A549 (cell line): ENCODE measurements around the gene PDE8B. TPM values are rescaled to one million over a fixed set of nuclear protein-coding genes. Genes with fewer than 3 reads are reported as not detected.

ENCODE experiments used
- ATAC-seq, 2 experiments: fragments of 200-7000 bp in 1 of 2; fragments of >200 bp in 1 of 2; cut with Nextera tagmentation in 1 of 2; cut with Tn5 transposase in 1 of 2; 3 replicates each; pipeline versions ENCODE4 v1.8.0 to v1.9.1; 2018 to 2020; ENCODE audit warnings: mild to moderate bottlenecking in 1 of 2, moderate library complexity in 1 of 2
- CTCF ChIA-PET: fragments of 300-600 bp; sonication (Branson Sonifier 250); formaldehyde crosslinking; extraction: SDS; loops from one replicate; lab custom pipeline; 2021; ENCODE audit warnings: antibody characterized with exemption, inconsistent platforms; lab: Yijun Ruan, JAX
- POLR2A ChIA-PET: fragments of 350-600 bp; formaldehyde crosslinking; extraction: SDS; loops from one replicate; lab custom pipeline; 2021; ENCODE audit warnings: antibody characterized with exemption, inconsistent platforms; lab: Yijun Ruan, JAX
- DNase-seq, 2 experiments: peaks; one replicate each; pipeline versions ENCODE4 v3.0.0 to v3.0.0-alpha.2; 2011 to 2016; ENCODE audit warnings: low read depth in 1 of 2, low spot score in 1 of 2
- FAIRE-seq: peaks from 2 replicates; lab custom pipeline; 2011; peaks lifted over from hg19 to GRCh38; lab: Jason Lieb, UNC
- H3K27ac ChIP-seq, 2 experiments: fragments of >200 bp; sonication (Bioruptor Twin); formaldehyde crosslinking; 3 replicates each; pipeline ENCODE4 v1.5.1; 2016 to 2017
- H3K4me1 ChIP-seq: fragments of >200 bp; sonication (Bioruptor Twin); formaldehyde crosslinking; 3 replicates; pipeline ENCODE4 v1.6.1; 2016
- H3K4me2 ChIP-seq: fragments of >200 bp; sonication (Bioruptor Twin); formaldehyde crosslinking; 3 replicates; pipeline ENCODE4 v1.6.1; 2016
- H3K4me3 ChIP-seq: fragments of >200 bp; sonication (Bioruptor Twin); formaldehyde crosslinking; 3 replicates; pipeline ENCODE4 v1.5.1; 2016
- H3K9me3 ChIP-seq: fragments of >200 bp; sonication (Bioruptor Twin); formaldehyde crosslinking; 3 replicates; pipeline ENCODE4 v1.6.1; 2016
- ATOH8 ChIP-seq: fragments of 250-450 bp; sonication (Bioruptor Pico); IDR thresholded peaks from 2 replicates; pipeline ENCODE4 v1.5.0; 2020; ENCODE audit warnings: low read depth, mild to moderate bottlenecking, moderate library complexity
- CBX8 ChIP-seq: fragments of 200-600 bp; sonication (generic); IDR thresholded peaks from 2 replicates; pipeline ENCODE4 v1.6.1; 2016
- CEBPB ChIP-seq, 2 experiments: fragments of >200 bp in 1 of 2; sonication (Bioruptor Twin) in 1 of 2; formaldehyde crosslinking in 1 of 2; IDR thresholded peaks; 2 replicates each; pipeline ENCODE4 v1.6.1; 2012 to 2016
- CHD2 ChIP-seq: fragments of 150-350 bp; IDR thresholded peaks from 2 replicates; pipeline ENCODE4 v1.6.1; 2014; ENCODE audit warnings: low read length; ENCODE audit not compliant: partially characterized antibody
- EHMT2 ChIP-seq: fragments of 200-600 bp; sonication (generic); IDR thresholded peaks from 2 replicates; pipeline ENCODE4 v1.6.1; 2016; ENCODE audit warnings: antibody characterized with exemption, low read depth, mild to moderate bottlenecking, moderate library complexity
- GATA3 ChIP-seq: IDR thresholded peaks from 2 replicates; pipeline ENCODE4 v1.6.1; 2012; ENCODE audit warnings: borderline replicate concordance
- HDAC2 ChIP-seq: fragments of 200-600 bp; sonication (generic); IDR thresholded peaks from 2 replicates; pipeline ENCODE4 v1.6.1; 2016
- HEYL ChIP-seq: fragments of 250-450 bp; sonication (Bioruptor Pico); IDR thresholded peaks from 2 replicates; pipeline ENCODE4 v1.8.0; 2021; ENCODE audit warnings: mild to moderate bottlenecking, moderate library complexity
- HMGXB4 ChIP-seq: fragments of 250-450 bp; sonication (Bioruptor Pico); IDR thresholded peaks from 2 replicates; pipeline ENCODE4 v1.5.0; 2021; ENCODE audit warnings: mild to moderate bottlenecking, moderate library complexity, borderline replicate concordance
- HOXA7 ChIP-seq: fragments of 250-450 bp; sonication (Bioruptor Pico); IDR thresholded peaks from 2 replicates; pipeline ENCODE4 v1.5.0; 2020; ENCODE audit warnings: mild to moderate bottlenecking, moderate library complexity
- HOXB13 ChIP-seq: fragments of 250-450 bp; sonication (Bioruptor Pico); IDR thresholded peaks from 2 replicates; pipeline ENCODE4 v1.5.0; 2020; ENCODE audit warnings: low read depth, mild to moderate bottlenecking, moderate library complexity
- KDM1A ChIP-seq: fragments of 200-600 bp; sonication (generic); IDR thresholded peaks from 2 replicates; pipeline ENCODE4 v1.6.1; 2016; ENCODE audit warnings: low read depth, mild to moderate bottlenecking
- KDM5A ChIP-seq: fragments of 200-600 bp; sonication (generic); IDR thresholded peaks from 2 replicates; pipeline ENCODE4 v1.6.1; 2016; ENCODE audit warnings: antibody characterized with exemption, mild to moderate bottlenecking
- MAFK ChIP-seq: fragments of 450-650 bp; IDR thresholded peaks from 2 replicates; pipeline ENCODE4 v1.6.1; 2014; ENCODE audit not compliant: partially characterized antibody
- MYC ChIP-seq: IDR thresholded peaks from 2 replicates; pipeline ENCODE4 v1.6.1; 2012; ENCODE audit warnings: mild to moderate bottlenecking, inconsistent platforms, low read length, improper control_type of control experiment, borderline replicate concordance
- NFE2L2 ChIP-seq: fragments of 150-350 bp; conservative IDR thresholded peaks from 2 replicates; pipeline ENCODE4 v1.6.1; 2014; ENCODE audit warnings: low read length
- NR3C1 ChIP-seq: fragments of >200 bp; sonication (Bioruptor Twin); formaldehyde crosslinking; IDR thresholded peaks from 3 replicates; pipeline ENCODE4 v1.6.1; 2017
- PHF8 ChIP-seq: fragments of 200-600 bp; sonication (generic); IDR thresholded peaks from 2 replicates; pipeline ENCODE4 v1.6.1; 2016; ENCODE audit warnings: low read depth, mild to moderate bottlenecking, antibody characterized with exemption, moderate library complexity, borderline replicate concordance
- POLR2AphosphoS2 ChIP-seq: conservative IDR thresholded peaks from 2 replicates; pipeline ENCODE4 v1.6.1; 2012; ENCODE audit warnings: low read length, improper control_type of control experiment, inconsistent platforms
- RAD21 ChIP-seq, 2 experiments: fragments of >200 bp in 1 of 2; sonication (Bioruptor Twin) in 1 of 2; formaldehyde crosslinking in 1 of 2; IDR thresholded peaks in 1 of 2; conservative IDR thresholded peaks in 1 of 2; 2 replicates in 1 of 2; 3 replicates in 1 of 2; pipeline ENCODE4 v1.6.1; 2012 to 2018; ENCODE audit warnings: inconsistent platforms in 1 of 2
- RARB ChIP-seq: fragments of 250-450 bp; sonication (Bioruptor Pico); IDR thresholded peaks from 2 replicates; pipeline ENCODE4 v1.8.0; 2021; ENCODE audit warnings: mild to moderate bottlenecking, moderate library complexity
- RNF2 ChIP-seq: fragments of 200-600 bp; sonication (generic); IDR thresholded peaks from 2 replicates; pipeline ENCODE4 v1.6.1; 2016; ENCODE audit warnings: low read depth, mild to moderate bottlenecking, antibody characterized with exemption, moderate library complexity, borderline replicate concordance
- SMC3 ChIP-seq: fragments of >200 bp; sonication (Bioruptor Twin); formaldehyde crosslinking; IDR thresholded peaks from 3 replicates; pipeline ENCODE4 v1.6.1; 2018; ENCODE audit warnings: inconsistent platforms
- TFCP2L1 ChIP-seq: fragments of 250-450 bp; sonication (Bioruptor Pico); IDR thresholded peaks from 2 replicates; pipeline ENCODE4 v1.5.0; 2021; ENCODE audit warnings: mild to moderate bottlenecking
- TP53 ChIP-seq: fragments of 250-450 bp; sonication (Bioruptor Pico); IDR thresholded peaks from 2 replicates; pipeline ENCODE4 v1.5.0; 2021; ENCODE audit warnings: mild to moderate bottlenecking, moderate library complexity
- ZC3H11A ChIP-seq: fragments of 450-650 bp; IDR thresholded peaks from 2 replicates; pipeline ENCODE4 v1.6.1; 2014; ENCODE audit warnings: antibody characterized with exemption, mild to moderate bottlenecking
- ZFP36 ChIP-seq: fragments of 450-650 bp; IDR thresholded peaks from 2 replicates; pipeline ENCODE4 v1.6.1; 2014; ENCODE audit warnings: borderline replicate concordance; ENCODE audit not compliant: partially characterized antibody
- ZNF302 ChIP-seq: fragments of 250-450 bp; sonication (Bioruptor Pico); IDR thresholded peaks from 2 replicates; pipeline ENCODE4 v1.9.0; 2021; ENCODE audit warnings: inconsistent platforms, mild to moderate bottlenecking, moderate library complexity
- WGBS: methylation state at CpG from one replicate; pipeline ENCODE4 v1.1.6; 2017; ENCODE audit errors: missing lambda C conversion rate; 5-methylcytosine and 5-hydroxymethylcytosine counted together
- polyA plus RNA-seq, 4 experiments: library from polyadenylated mRNA; depleted of rRNA in 3 of 4; stranded (reverse); fragments of >200 nt; fragmentation: RNase III in 1 of 4; extraction: RNeasy Plus Mini Kit Qiagen cat#74134 plus additional on column Dnase treatment in 1 of 4; gene quantifications; 2 replicates in 3 of 4; 3 replicates in 1 of 4; pipeline ENCODE4 v1.2.3, GENCODE V29; 2011 to 2017
- TF ChIP-seq, protein P1 (sequence below): IDR thresholded peaks from 2 replicates; pipeline ENCODE4 v1.6.1; 2012
- TF ChIP-seq, protein P2 (sequence below): IDR thresholded peaks from 2 replicates; pipeline ENCODE4 v1.6.1; 2012

Gene PDE8B
- polyA plus RNA-seq, 2 of the 4 experiments (the other 2 are of a cell fraction): 2.0 to 4.0 TPM

- no peak for FAIRE-seq
- CTCF ChIA-PET: interaction anchor here (0.7 to 1.0 kb wide), 2 partner anchors 12 to 32 kb away, joined by 3 to 4 read pairs; no protein-coding TSS in a partner anchor
- no peak for ATAC-seq
- no peak overlapping the region for H3K4me2 ChIP-seq
- H3K9me3 ChIP-seq: no peaks in the 10 kb centered on the region
- no peak for DNase-seq
- 78% methylated on average over 2 of the region's 2 CpGs for WGBS
- H3K27ac ChIP-seq: no peak overlapping the region
- POLR2A ChIA-PET: no interaction called here
- TF ChIP-seq RARB (CRISPR knock-in tag): no peak
- no peak for TF ChIP-seq TFCP2L1 (CRISPR knock-in tag)
- TF ChIP-seq POLR2AphosphoS2: no peak
- TF ChIP-seq ZFP36: no peak
- no peak for TF ChIP-seq MAFK
- TF ChIP-seq GATA3: no peak
- H3K4me3 ChIP-seq: no peak overlapping the region
- no peaks in the 10 kb centered on the region for H3K4me1 ChIP-seq
Measured at GRCh38 chr5:77390795-77391194, 180.3 kb downstream of the PDE8B start.

DNA sequence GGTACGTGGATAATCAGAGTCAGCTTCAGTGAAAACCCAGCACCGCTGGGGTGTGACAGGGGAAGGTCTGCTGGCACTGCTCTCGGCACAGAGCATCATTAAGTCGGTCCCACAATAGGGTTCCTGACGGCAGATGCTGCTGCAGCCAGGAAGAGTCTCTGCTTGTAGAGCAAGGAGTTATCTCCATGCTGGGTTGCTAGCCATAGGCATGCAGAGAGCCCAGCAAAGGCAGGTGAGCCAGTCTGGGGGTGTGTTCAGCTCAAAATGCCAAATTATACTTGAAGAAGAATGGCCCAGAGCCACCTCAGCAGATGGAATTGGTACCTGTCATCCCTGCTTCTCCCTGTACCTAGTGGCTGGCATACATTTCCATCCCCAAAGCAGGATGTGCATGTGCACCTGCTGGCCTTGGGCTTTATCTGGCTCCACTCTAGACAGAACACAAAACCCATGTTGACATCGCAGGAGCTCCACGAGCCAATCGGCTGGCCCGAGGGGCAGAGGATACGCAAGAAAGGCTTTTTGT is 180.8 kb downstream of the PDE8B start:
- TF ChIP-seq RNF2 (no peak), ZNF302 (CRISPR knock-in tag) (no peak), TFCP2L1 (CRISPR knock-in tag) (no peak), ZC3H11A (no peak), RAD21 (conservative IDR thresholded peaks at IDR 0.05 in 1 of 2, IDR thresholded peaks at IDR 0.05 in 1 of 2) (no peak), PHF8 (no peak), CBX8 (no peak), RARB (CRISPR knock-in tag) (no peak), HEYL (CRISPR knock-in tag) (no peak), TP53 (CRISPR knock-in tag) (no peak), ATOH8 (CRISPR knock-in tag) (no peak), KDM1A (no peak), NR3C1 (no peak), CEBPB (IDR thresholded peaks at IDR 0.05) (no peak), POLR2AphosphoS2 (no peak)
- ChIA-PET POLR2A (no interaction called here), CTCF (interaction anchor here (1.0 kb wide), 1 partner anchor 32 kb away, joined by 3 read pairs; no protein-coding TSS in a partner anchor)
- DNase-seq (no peak), FAIRE-seq (no peak), ATAC-seq (no peak)
- no peak overlapping the region for H3K4me3 ChIP-seq
- H3K4me2 ChIP-seq: no peak overlapping the region
- WGBS: 70% methylated on average over 9 of the region's 10 CpGs
- no peaks in the 10 kb centered on the region for H3K9me3 ChIP-seq
- H3K27ac ChIP-seq: no peak overlapping the region
- H3K4me1 ChIP-seq: no peaks in the 10 kb centered on the region

GRCh38 chr5:77394064-77394715 is 183.7 kb downstream of the PDE8B start:
- H3K4me3 ChIP-seq: no peak overlapping the region
- ChIA-PET CTCF (no interaction called here), POLR2A (no interaction called here)
- FAIRE-seq: no peak
- no peak overlapping the region for H3K4me2 ChIP-seq
- no peaks in the 10 kb centered on the region for H3K4me1 ChIP-seq
- DNase-seq: no peak
- WGBS: 63% methylated on average over 3 of the region's 3 CpGs
- 0 out of 6 replicates have a peak, but pooled peaks have one; percentile 30 to 39 for ATAC-seq
- H3K27ac ChIP-seq: no peak overlapping the region
- TF ChIP-seq CHD2 (no peak), RNF2 (no peak), HMGXB4 (CRISPR knock-in tag) (no peak), HOXB13 (CRISPR knock-in tag) (no peak), NFE2L2 (no peak), EHMT2 (no peak), ZC3H11A (no peak), HOXA7 (no peak), TFCP2L1 (CRISPR knock-in tag) (no peak), SMC3 (no peak), KDM5A (no peak), MYC (no peak), HDAC2 (no peak)
- TF ChIP-seq, protein P1, sequence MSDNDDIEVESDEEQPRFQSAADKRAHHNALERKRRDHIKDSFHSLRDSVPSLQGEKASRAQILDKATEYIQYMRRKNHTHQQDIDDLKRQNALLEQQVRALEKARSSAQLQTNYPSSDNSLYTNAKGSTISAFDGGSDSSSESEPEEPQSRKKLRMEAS: no peak
- TF ChIP-seq, protein P2, sequence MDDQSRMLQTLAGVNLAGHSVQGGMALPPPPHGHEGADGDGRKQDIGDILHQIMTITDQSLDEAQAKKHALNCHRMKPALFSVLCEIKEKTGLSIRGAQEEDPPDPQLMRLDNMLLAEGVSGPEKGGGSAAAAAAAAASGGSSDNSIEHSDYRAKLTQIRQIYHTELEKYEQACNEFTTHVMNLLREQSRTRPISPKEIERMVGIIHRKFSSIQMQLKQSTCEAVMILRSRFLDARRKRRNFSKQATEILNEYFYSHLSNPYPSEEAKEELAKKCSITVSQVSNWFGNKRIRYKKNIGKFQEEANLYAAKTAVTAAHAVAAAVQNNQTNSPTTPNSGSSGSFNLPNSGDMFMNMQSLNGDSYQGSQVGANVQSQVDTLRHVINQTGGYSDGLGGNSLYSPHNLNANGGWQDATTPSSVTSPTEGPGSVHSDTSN: no peak
- no peaks in the 10 kb centered on the region for H3K9me3 ChIP-seq
